Endothelial cell of umbilical vein (primary cell): ENCODE results near the gene NDUFAF2. TPM values are rescaled to one million over a fixed set of nuclear protein-coding genes. Genes with fewer than 3 reads are reported as not detected.

ENCODE experiments used
- BruUV-seq: library from RNA; stranded (reverse); fragments of 400-500 nt; replicated peaks from 2 replicates; lab custom pipeline; 2021; lab: Mats Ljungman, UMichigan
- CTCF ChIA-PET: fragments of 300-600, 350-600 bp; sonication (Branson Sonifier 250); formaldehyde crosslinking; loops from one replicate; lab custom pipeline; 2021; ENCODE audit warnings: antibody characterized with exemption, inconsistent platforms; lab: Charles Lee
- POLR2A ChIA-PET: fragments of 300-600, 350-600 bp; sonication (Branson Sonifier 250); formaldehyde crosslinking; loops from one replicate; lab custom pipeline; 2021; ENCODE audit warnings: antibody characterized with exemption, inconsistent platforms; lab: Charles Lee
- DNase-seq: peaks from one replicate; pipeline ENCODE4 v3.0.0-alpha.2; 2011; ENCODE audit warnings: low read depth, low spot score
- FAIRE-seq: peaks from 2 replicates; lab custom pipeline; 2011; peaks lifted over from hg19 to GRCh38; lab: Jason Lieb, UNC
- H2AFZ ChIP-seq: 2 replicates; pipeline ENCODE4 v1.6.0; 2012; ENCODE audit warnings: low read depth, low read length, control low read depth, inconsistent platforms
- H3K27ac ChIP-seq: 2 replicates; pipeline ENCODE4 v1.5.1; 2011; ENCODE audit warnings: low read depth, mild to moderate bottlenecking, control low read depth, low read length, moderate library complexity; ENCODE audit not compliant: insufficient read depth
- H3K27me3 ChIP-seq, 2 experiments: 2 replicates each; pipeline versions ENCODE4 v1.6.0 to v1.6.1; 2011; ENCODE audit warnings: low read length in 2 of 2, mixed read lengths in 1 of 2; ENCODE audit not compliant: control insufficient read depth in 2 of 2, insufficient read depth in 2 of 2
- H3K36me3 ChIP-seq, 2 experiments: 2 replicates in 1 of 2; 3 replicates in 1 of 2; pipeline ENCODE4 v1.5.1; 2011; ENCODE audit warnings: low read length in 2 of 2, mild to moderate bottlenecking in 1 of 2, moderate library complexity in 1 of 2; ENCODE audit not compliant: control insufficient read depth in 2 of 2, insufficient read depth in 2 of 2; ENCODE audit errors: extremely low read depth in 1 of 2
- H3K4me1 ChIP-seq: 3 replicates; pipeline ENCODE4 v1.5.1; 2011; ENCODE audit warnings: mild to moderate bottlenecking, low read length; ENCODE audit not compliant: control insufficient read depth, insufficient read depth; ENCODE audit errors: extremely low read depth
- H3K4me2 ChIP-seq: 2 replicates; pipeline ENCODE4 v1.6.1; 2011; ENCODE audit warnings: low read length, control low read depth, mixed read lengths; ENCODE audit not compliant: insufficient read depth
- H3K4me3 ChIP-seq, 3 experiments: fragments of 200-600 bp in 1 of 3; sonication (generic), shearing (Covaris generic) in 1 of 3; replicated peaks in 1 of 3; 2 replicates each; pipeline ENCODE4 v1.5.1; 2011 to 2016; ENCODE audit warnings: control low read depth in 3 of 3, low read length in 3 of 3, mild to moderate bottlenecking in 2 of 3, inconsistent platforms in 1 of 3, low read depth in 1 of 3, moderate library complexity in 1 of 3; ENCODE audit not compliant: insufficient read depth in 1 of 3
- H3K79me2 ChIP-seq: 2 replicates; pipeline ENCODE4 v1.6.0; 2012; ENCODE audit warnings: low read length, inconsistent platforms; ENCODE audit not compliant: control insufficient read depth, insufficient read depth
- H3K9ac ChIP-seq: replicated peaks from 2 replicates; pipeline ENCODE3; 2011; ENCODE audit warnings: low read length, control low read depth; ENCODE audit not compliant: insufficient read depth; ENCODE audit errors: extremely low read depth
- H3K9me1 ChIP-seq: replicated peaks from 3 replicates; pipeline ENCODE4 v1.6.0; 2011; ENCODE audit warnings: mild to moderate bottlenecking, low read length; ENCODE audit not compliant: control insufficient read depth, insufficient read depth; ENCODE audit errors: extremely low read depth
- H3K9me3 ChIP-seq: replicated peaks from 2 replicates; pipeline ENCODE4 v1.5.1; 2012; ENCODE audit warnings: low read length, inconsistent platforms; ENCODE audit not compliant: control insufficient read depth, insufficient read depth
- H4K20me1 ChIP-seq: replicated peaks from 2 replicates; pipeline ENCODE3; 2011; ENCODE audit warnings: mild to moderate bottlenecking, low read length; ENCODE audit not compliant: control insufficient read depth, insufficient read depth; ENCODE audit errors: extremely low read depth
- EZH2 ChIP-seq: IDR thresholded peaks from 2 replicates; pipeline ENCODE4 v1.6.1; 2012; ENCODE audit warnings: borderline replicate concordance, low read depth, mild to moderate bottlenecking, moderate library complexity, low read length, inconsistent platforms; ENCODE audit not compliant: severe bottlenecking
- FOS ChIP-seq: IDR thresholded peaks from 2 replicates; pipeline ENCODE4 v1.6.1; 2011; ENCODE audit warnings: mild to moderate bottlenecking, low read length, moderate library complexity, borderline replicate concordance; ENCODE audit not compliant: insufficient read depth
- GATA2 ChIP-seq: IDR thresholded peaks from 2 replicates; pipeline ENCODE4 v1.7.0; 2011; ENCODE audit warnings: low read depth, mild to moderate bottlenecking, moderate library complexity, mixed read lengths, low read length; ENCODE audit not compliant: insufficient read length, insufficient read depth
- JUN ChIP-seq: IDR thresholded peaks from 2 replicates; pipeline ENCODE4 v1.6.1; 2011; ENCODE audit warnings: borderline replicate concordance, low read depth; ENCODE audit not compliant: insufficient read length, insufficient read depth
- MYC ChIP-seq: IDR thresholded peaks from one replicate; pipeline ENCODE4 v1.6.1; 2011; ENCODE audit warnings: mild to moderate bottlenecking, low read depth, low read length
- POLR2A ChIP-seq: IDR thresholded peaks from 2 replicates; pipeline ENCODE4 v1.6.1; 2012; ENCODE audit warnings: low read depth, mild to moderate bottlenecking, control low read depth, low read length
- POLR2AphosphoS5 ChIP-seq: IDR thresholded peaks from 2 replicates; pipeline ENCODE4 v1.6.1; 2012; ENCODE audit warnings: low read depth, mild to moderate bottlenecking, control low read depth, low read length, moderate library complexity; ENCODE audit not compliant: insufficient read depth
- dilution Hi-C: fragments of 300-500 bp; cut with MboI; formaldehyde crosslinking; loops from one replicate; pipeline ENCODE4 v1.15.0; 2019; ENCODE audit warnings: low sequenced_read_pairs; ENCODE audit not compliant: extremely low pct_ligation_motif_present
- intact Hi-C: fragments of 100-400 bp; cut with micrococcal nuclease; formaldehyde crosslinking; loops from one replicate; pipeline ENCODE4 v1.10.0; 2022
- polyA plus RNA-seq, 4 experiments: library from polyadenylated mRNA; depleted of rRNA in 3 of 4; stranded (reverse) in 3 of 4; unstranded in 1 of 4; fragments of >200 nt; gene quantifications; 2 replicates each; pipeline versions ENCODE4 v1.2.1 to v1.2.3, GENCODE V29; 2011 to 2012; ENCODE audit warnings: missing spikeins in 1 of 4
- total RNA-seq: library from RNA; stranded (reverse); gene quantifications from 2 replicates; pipeline ENCODE4 v1.2.3, GENCODE V29; 2021
- TF ChIP-seq, protein P1 (sequence below): IDR thresholded peaks from 2 replicates; pipeline ENCODE4 v1.6.1; 2011; ENCODE audit not compliant: insufficient read depth, insufficient read length
- TF ChIP-seq, protein P2 (sequence below), 2 donors: IDR thresholded peaks; 1 replicate in 1 of 2; 2 replicates in 1 of 2; pipeline ENCODE4 v1.5.1; 2011; ENCODE audit warnings: low read length in 2 of 2, mild to moderate bottlenecking in 2 of 2, moderate library complexity in 2 of 2, control low read depth in 1 of 2, inconsistent platforms in 1 of 2, low read depth in 1 of 2; ENCODE audit not compliant: insufficient read depth in 1 of 2; ENCODE audit errors: extremely low read depth in 1 of 2

NDUFAF2 gene
- total and polyA plus RNA-seq, 2 donors (not counting 3 experiments of a cell fraction or from before 2014, with no cell fraction given) = 10.7 to 39.9 TPM

DNA sequence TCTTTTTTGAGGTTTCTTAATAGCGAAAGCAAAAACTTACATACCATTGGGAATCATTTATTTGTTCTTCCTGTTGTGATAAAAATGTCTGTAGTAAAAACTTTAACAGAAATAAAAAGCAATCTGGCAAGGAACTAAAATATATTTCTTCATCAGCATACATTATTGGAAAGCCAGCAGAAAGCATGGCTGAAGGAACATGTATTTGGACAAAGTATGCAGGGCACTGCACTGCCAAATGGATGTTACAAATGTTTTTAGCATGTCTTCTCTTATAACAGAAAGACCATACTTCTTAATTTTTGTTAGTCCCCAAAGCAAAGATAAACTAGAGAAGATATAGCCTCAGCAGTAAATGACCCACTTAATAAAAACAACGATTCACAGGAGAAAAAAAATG lies 136.7 kb downstream of the NDUFAF2 start:
- no peaks in the 10 kb centered on the region for H3K4me1 ChIP-seq
- dilution Hi-C loops (no loop called here), intact Hi-C loops (no loop called here)
- POLR2A ChIA-PET = no interaction called here
- no peak overlapping the region for H3K4me2 ChIP-seq
- no peak overlapping the region for H3K27ac ChIP-seq
- BruUV-seq = no TSS peak
- no peaks in the 10 kb centered on the region for H3K27me3 ChIP-seq
- no peak for FAIRE-seq
- no peak for DNase-seq
- no peaks in the 10 kb centered on the region for H4K20me1 ChIP-seq
- no peaks in the 10 kb centered on the region for H3K36me3 ChIP-seq
- no peak for TF ChIP-seq POLR2A
- TF ChIP-seq, protein P1, sequence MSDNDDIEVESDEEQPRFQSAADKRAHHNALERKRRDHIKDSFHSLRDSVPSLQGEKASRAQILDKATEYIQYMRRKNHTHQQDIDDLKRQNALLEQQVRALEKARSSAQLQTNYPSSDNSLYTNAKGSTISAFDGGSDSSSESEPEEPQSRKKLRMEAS = no peak
- TF ChIP-seq GATA2 = no peak
- TF ChIP-seq JUN = no peak
- no peak for TF ChIP-seq MYC
- TF ChIP-seq, protein P2, sequence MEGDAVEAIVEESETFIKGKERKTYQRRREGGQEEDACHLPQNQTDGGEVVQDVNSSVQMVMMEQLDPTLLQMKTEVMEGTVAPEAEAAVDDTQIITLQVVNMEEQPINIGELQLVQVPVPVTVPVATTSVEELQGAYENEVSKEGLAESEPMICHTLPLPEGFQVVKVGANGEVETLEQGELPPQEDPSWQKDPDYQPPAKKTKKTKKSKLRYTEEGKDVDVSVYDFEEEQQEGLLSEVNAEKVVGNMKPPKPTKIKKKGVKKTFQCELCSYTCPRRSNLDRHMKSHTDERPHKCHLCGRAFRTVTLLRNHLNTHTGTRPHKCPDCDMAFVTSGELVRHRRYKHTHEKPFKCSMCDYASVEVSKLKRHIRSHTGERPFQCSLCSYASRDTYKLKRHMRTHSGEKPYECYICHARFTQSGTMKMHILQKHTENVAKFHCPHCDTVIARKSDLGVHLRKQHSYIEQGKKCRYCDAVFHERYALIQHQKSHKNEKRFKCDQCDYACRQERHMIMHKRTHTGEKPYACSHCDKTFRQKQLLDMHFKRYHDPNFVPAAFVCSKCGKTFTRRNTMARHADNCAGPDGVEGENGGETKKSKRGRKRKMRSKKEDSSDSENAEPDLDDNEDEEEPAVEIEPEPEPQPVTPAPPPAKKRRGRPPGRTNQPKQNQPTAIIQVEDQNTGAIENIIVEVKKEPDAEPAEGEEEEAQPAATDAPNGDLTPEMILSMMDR (IDR thresholded peaks at IDR 0.05; ENCODE audit: extremely low read depth in 1 of 2, insufficient read depth in 1 of 2, low read depth in 1 of 2, low read length in 2 of 2) = no peak
- TF ChIP-seq EZH2 = no peak
- no peak for TF ChIP-seq FOS
- TF ChIP-seq POLR2AphosphoS5 = no peak
- no peak overlapping the region for H3K4me3 ChIP-seq
- no peaks in the 10 kb centered on the region for H3K9me1 ChIP-seq
- no peak overlapping the region for H3K9ac ChIP-seq
- no peaks in the 10 kb centered on the region for H3K79me2 ChIP-seq
- CTCF ChIA-PET = no interaction called here
- no peaks in the 10 kb centered on the region for H3K9me3 ChIP-seq
- H2AFZ ChIP-seq = no peak overlapping the region
